ENCODE measurements around the gene ADARB2.
"Not testable (repeated sequence)": the region's sequence is repeated elsewhere in the genome, so short reads cannot be mapped to it uniquely, and the experiment has no call there.

Gene ADARB2

DNA sequence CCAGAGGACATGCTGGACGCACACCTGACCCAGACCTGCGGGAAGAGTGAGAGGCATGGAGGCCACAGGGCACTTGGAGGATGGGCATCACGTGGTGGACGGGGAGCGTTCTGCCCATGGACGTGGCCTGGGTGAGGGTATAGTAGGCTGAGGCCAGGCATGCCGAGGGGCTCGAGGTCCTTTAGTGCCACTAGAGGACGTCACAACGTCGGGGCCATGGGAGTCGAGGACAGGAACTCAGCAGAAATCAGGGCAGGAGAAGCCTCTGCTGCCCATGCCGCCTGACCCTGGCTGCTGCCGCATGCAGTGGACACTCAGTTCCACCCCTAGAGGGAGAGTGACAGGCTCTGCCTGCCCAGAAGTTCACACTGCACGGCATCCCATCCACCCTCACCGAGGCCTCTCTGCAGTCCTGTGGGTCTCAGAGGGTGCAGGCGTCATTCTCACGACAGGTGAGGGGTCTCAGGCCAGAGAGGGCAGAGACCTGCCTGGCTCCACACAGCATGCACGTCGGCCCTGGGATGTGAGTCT, 198.7 kb downstream of the ADARB2 start:
- no peak for DNase-seq

GRCh38 chr10:1538121-1538520, 199.2 kb downstream of the ADARB2 start:
- DNase-seq = no peak

DNA sequence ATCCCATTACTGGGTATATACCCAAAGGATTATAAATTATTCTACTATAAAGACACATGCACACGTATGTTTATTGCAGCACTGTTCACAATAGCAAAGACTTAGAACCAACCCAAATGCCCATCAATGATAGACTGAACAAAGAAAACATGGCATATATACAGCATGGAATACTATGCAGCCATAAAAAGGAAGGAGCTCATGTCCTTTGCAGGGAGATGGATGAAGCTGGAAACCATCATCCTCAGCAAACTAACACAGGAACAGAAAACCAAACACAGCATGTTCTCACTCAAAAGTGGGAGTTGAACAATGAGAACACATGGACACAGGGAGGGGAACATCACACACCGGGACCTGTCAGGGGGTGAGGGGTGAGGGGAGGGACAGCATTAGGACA, 199.9 kb downstream of the ADARB2 start:
- not testable (repeated sequence) for DNase-seq

DNA sequence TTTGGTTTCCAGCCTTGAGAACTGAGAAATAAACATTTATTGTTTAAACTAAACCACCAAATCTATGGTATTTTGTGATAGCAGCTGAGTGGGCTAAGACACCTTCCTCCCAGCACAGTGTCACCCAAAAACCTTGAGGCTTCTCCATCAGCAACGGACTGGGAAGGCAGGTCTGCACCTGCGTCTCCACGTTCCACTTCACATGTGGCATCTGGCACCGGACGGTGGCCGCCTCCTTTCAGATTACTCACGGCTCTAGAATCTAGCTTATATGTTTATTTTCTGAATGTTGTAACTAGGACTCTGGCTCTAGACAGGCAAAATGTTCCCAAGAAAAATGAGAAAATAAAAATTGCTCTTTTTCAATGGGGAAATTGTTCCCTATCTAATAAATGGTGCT, 201.0 kb downstream of the ADARB2 start:
- no peak for DNase-seq

DNA sequence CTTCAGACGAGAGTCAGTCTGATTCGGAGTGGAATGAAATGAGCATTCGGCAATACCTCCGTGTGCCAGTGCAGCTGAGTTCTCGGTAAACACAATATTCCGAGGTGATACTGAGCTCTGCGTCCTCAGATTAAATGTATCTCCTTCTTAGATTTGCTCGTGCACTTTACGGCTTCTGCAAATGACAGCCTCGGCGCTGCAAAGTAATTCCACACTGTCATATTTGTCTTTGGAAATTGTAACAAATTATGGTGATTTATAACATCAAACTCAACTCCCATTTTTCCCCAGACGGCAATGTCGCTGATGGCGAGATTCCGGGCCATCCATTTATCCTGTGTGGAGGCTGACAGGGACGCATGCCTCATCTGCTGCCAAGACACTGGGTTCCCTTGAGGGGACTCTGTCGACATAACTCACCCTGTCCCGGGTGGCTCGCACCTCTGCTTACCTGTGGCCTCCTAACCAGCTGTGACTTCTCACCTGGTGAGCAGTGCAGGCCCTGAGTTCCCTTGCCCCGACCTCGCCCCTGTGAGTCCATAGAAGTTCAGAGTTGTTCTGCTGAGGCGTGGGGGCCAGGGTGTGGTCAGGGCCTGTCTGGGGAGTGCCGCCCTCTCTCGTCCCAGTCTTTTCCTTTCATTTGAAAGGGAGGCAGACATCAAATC, 201.9 kb downstream of the ADARB2 start:
- DNase-seq = no peak

GRCh38 chr10:1534820-1535219, 202.5 kb downstream of the ADARB2 start:
- no peak for DNase-seq

- DNase-seq = no peak
Observed at GRCh38 chr10:1532636-1533035, 204.7 kb downstream of the ADARB2 start.

DNA sequence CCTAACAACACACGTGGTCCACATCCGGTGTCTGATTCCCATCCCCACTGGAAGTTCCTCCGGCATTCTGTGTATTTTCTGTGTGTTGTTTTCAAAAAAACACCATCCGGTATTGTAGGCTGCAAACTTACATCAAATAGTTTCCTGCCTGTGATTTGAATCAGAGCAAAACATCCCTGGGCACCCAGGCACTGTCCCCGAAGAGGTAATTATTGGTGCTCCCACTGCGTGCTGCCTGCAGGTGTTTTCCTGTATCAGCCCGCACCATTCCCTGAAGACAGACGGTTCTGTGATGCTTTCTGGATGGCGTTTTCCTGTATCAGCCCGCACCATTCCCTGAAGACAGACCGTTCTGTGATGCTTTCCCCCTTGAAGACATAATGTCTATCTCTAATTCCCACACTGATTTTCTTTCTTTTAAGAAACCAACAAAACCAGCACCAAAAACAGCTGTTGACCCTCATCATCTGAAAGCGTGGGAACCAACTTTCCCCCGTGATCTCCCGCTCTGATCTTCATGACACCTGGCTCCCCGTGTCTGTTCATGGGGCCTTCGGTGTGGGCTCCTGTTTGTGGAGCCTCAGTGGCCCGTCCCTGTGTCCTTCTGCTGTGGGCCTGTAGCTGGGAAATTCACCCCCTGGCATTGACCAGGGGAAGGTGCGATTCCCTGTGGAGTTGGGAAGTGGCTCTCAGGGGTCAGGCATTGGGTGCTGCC, 205.3 kb downstream of the ADARB2 start:
- DNase-seq = no peak

DNA sequence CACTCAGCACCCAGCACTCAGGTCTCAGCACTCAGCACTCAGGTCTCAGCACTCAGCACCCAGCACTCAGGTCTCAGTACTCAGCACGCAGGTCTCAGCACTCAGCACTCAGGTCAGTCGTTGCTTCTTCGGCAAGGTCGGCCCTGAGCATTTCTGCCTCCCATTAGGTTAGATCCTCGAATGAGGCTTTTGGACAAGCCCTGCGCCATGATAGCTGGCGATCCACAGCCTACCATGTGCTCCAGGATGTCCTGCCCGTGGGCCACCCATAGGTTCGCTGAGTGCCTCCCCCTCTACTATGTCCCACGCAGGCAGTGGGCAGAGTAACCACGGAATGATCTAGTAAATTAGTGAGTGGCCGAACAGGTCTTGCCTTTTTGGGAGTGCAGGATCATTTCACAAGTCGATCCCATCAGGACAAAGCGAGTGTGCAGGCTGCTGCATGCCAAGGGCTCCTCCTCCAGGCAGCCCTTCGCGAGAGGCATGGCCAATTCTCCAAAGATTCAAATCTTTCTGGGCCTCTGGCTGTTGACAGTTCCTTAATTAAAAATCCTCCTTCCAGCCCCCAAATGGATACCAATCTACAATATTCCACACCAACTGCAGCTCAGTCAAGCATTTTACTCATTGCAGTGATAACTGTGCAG, 206.3 kb downstream of the ADARB2 start:
- DNase-seq = no peak

DNA sequence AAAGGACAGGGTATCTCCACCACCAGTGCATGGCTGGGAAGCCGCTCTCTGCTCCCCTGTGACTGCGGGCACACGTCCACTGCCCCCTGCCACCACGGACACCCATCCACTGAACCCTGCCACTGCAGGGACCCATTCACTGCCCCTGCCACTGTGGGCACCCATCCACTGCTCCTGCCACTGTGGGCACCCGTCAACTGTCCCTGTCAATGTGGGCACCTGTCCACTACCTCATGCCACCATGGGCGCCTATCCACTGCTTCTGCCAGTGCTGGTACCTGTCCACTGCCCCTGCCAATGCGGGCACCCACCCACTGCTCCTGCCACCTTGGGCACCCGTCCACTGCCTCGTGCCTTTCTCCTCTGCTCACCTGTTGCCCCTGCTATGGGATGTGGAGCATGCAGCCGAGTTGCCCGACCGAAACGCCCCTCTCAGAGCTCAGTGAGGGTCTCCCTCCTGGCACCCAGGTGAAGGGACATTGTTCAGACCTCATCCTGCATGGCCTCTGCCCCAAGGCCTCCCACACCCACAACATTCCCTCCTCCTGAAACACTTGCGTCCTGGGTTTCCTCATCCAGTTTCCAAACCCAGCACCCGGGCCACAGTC, 207.4 kb downstream of the ADARB2 start:
- DNase-seq = no peak

GRCh38 chr10:1527951-1528350, 209.4 kb downstream of the ADARB2 start:
- DNase-seq = no peak

DNA sequence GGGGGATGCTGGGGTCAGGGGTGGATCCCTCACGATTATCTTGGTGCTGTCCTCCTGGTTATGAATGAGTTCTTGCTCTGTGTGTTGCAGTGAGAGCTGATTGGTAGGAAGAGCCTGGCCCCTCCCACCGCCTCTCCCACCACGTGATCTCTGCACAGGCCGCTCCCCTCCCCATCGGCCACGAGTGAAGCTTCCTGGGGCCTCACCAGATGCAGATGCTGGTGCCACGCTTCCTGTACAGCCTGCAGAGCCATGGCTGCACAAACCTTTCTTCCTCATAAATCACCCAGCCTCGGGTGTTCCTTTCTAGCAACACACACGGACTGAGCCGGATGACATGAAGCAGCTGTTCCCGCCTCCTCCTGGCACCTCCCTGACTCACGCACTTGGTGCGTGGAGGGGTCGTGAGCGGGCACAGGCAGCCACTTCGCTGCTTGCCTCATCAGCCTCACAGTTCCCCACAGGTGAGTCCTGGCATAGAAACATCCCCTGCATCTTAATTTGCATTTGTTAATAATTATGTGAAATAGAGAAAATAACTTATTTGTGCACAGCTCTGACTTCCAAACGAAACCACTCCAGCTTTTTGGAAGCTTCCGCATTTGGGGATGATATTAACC, 210.8 kb downstream of the ADARB2 start:
- DNase-seq = no peak

- DNase-seq = no peak
Observed at GRCh38 chr10:1525354-1526162, 211.8 kb downstream of the ADARB2 start.

DNA sequence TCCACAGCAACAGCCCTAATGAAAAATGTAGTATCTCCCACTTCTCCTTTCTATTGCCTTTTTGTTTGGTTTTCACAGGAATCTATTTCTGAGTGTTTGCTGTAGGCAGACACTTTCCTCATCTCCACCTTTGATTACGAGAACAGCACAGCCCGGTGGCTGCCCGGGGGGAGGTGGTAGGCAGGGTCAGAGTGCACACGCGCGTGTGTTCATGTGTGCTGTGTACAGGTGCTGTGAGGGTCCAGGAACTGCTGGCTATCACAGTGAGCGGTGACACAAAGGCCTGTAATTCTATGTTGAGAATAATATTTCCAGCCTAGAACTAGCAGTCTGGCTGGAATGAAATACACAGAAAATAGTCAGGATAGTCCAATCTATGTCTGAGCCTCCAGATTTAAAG, 212.8 kb downstream of the ADARB2 start:
- no peak for DNase-seq

DNA sequence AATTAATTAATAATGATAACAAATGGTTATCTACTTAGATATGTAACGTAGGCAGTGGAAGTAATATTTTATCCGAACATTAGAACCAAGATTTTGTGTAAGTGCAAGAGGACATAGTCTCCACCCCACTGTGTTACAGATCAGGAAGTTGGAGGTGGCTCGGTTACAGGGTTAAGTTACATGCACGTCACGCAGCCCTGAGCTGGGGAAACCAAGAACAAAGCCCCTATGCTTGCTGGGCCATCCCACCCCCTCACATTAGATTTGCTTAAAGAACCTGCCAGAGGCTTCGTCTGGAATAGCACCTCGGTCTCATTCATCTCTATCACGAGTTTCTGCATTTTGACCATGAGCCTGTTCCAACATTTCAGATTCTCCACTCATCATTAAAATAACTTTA, 214.1 kb downstream of the ADARB2 start:
- no peak for DNase-seq

GRCh38 chr10:1522237-1522636, 215.1 kb downstream of the ADARB2 start:
- DNase-seq = no peak

DNA sequence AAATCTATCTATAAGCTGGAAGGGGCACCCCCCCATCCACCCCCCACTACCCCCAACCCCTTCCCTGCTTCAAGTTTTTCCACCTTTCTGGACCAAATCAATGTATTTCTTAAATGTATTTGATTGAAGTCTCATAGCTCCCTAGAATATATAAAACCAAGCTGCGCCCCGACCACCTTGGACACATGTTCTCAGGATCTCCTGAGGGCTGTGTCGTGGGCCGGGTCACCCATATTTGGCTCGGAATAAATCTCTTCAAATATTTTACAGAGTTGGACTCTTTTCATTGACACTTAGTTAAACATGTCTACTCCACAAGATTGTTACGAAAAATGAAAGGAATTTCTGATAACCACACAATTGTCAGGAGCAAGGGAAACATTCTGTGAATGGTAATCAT, 215.6 kb downstream of the ADARB2 start:
- DNase-seq = no peak

DNA sequence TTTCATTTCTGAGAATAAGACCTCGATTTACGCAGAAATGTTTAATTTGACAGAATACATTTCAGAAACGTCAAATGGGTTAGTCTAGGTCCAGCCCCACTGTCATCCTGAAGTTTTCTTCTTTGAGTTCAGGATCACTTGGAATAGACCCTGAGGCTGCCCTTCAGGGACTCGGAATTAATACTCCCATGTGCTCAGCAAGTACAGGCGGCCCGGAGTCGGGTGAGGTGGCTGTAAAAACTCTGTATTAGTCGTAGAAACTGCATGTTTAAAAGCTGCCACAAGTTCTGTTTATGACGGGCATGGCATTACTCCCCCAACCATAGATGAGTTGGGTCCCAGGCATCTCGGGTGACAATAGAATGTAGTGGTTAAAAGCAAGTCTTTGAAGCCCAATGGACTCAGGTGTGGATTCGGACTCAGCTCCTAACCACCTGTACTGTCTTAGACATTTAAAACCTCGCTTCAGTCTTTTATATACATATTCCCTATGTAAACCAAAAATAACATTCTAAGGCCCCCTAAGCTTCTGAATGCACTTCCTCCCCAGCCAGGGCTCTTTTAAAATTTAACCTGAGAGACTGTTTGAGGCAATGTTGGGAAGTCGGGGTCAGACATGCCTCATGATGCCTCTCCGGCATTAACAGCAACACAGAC, 216.3 kb downstream of the ADARB2 start:
- DNase-seq = no peak

- DNase-seq = no peak
Observed at GRCh38 chr10:1519391-1519790, 217.9 kb downstream of the ADARB2 start.

- DNase-seq = no peak
Observed at GRCh38 chr10:1517684-1518083, 219.6 kb downstream of the ADARB2 start.

GRCh38 chr10:1516492-1517165, 220.7 kb downstream of the ADARB2 start:
- no peak for DNase-seq

Data from hippocampal formation (tissue), 2 donors.